ENCODE measurements around the gene PRKD1. TPM values are rescaled to one million over a fixed set of nuclear protein-coding genes. Genes with fewer than 3 reads are reported as not detected.

The PRKD1 gene
- total and polyA plus RNA-seq, 10 of the 15 experiments (the other 5 are each of a cell fraction or from before 2014, with no cell fraction given) = 0.02 to 0.56 TPM; not detected in 8

DNA sequence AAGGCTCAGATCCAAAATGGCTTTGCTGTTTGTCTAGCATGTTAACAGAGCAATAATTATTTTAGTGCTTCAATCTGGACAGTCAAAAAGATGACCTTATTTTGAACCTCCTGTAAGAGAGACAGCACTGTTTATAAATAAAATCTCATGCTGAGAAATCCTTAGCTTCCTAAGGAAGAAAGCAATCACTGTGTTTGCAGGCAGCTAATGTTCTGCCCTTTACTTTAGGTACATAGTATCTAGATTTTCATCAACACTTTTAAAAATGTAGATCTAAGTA is 105.3 kb downstream of the PRKD1 start:
- no peak overlapping the region for H3K4me3 ChIP-seq
- no peak for ATAC-seq
- TF ChIP-seq NFYA (IDR thresholded peaks at IDR 0.05; ENCODE audit: borderline replicate concordance, low read depth, low read length) (no peak), STAT1 (conservative IDR thresholded peaks at IDR 0.05) (no peak), ATF3 (IDR thresholded peaks at IDR 0.05; ENCODE audit: borderline replicate concordance, extremely low read depth, low read depth, low read length) (no peak), RAD51 (IDR thresholded peaks at IDR 0.05) (no peak), BHLHE40 (IDR thresholded peaks at IDR 0.05; ENCODE audit: borderline replicate concordance in 1 of 2, low read depth in 2 of 2, low read length in 1 of 2) (no peak), SRF (IDR thresholded peaks at IDR 0.05; ENCODE audit: low read depth in 2 of 2, low read length in 2 of 2) (no peak), KLF5 (IDR thresholded peaks at IDR 0.05; ENCODE audit: partially characterized antibody) (no peak), POU2F2 (IDR thresholded peaks at IDR 0.05; ENCODE audit: borderline replicate concordance, low read depth, low read length) (no peak), CREB1 (IDR thresholded peaks at IDR 0.05; ENCODE audit: low read depth) (no peak), BACH1 (IDR thresholded peaks at IDR 0.05; ENCODE audit: borderline replicate concordance) (no peak), TBL1XR1 (IDR thresholded peaks at IDR 0.05; ENCODE audit: low read depth, low read length) (no peak), PRDM15 (CRISPR knock-in tag; IDR thresholded peaks at IDR 0.05) (no peak), RELB (IDR thresholded peaks at IDR 0.05; ENCODE audit: low read depth) (no peak), TAF1 (IDR thresholded peaks at IDR 0.05; ENCODE audit: borderline replicate concordance, low read depth, low read length) (no peak), NFYB (IDR thresholded peaks at IDR 0.05; ENCODE audit: insufficient read depth, low read depth, low read length) (no peak), CBX3 (IDR thresholded peaks at IDR 0.05; ENCODE audit: borderline replicate concordance, low read depth) (no peak), ATF7 (IDR thresholded peaks at IDR 0.05; ENCODE audit: low read depth) (no peak)
- TF ChIP-seq, protein P1, sequence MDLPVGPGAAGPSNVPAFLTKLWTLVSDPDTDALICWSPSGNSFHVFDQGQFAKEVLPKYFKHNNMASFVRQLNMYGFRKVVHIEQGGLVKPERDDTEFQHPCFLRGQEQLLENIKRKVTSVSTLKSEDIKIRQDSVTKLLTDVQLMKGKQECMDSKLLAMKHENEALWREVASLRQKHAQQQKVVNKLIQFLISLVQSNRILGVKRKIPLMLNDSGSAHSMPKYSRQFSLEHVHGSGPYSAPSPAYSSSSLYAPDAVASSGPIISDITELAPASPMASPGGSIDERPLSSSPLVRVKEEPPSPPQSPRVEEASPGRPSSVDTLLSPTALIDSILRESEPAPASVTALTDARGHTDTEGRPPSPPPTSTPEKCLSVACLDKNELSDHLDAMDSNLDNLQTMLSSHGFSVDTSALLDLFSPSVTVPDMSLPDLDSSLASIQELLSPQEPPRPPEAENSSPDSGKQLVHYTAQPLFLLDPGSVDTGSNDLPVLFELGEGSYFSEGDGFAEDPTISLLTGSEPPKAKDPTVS (IDR thresholded peaks at IDR 0.05; ENCODE audit: low read depth, low read length) = no peak
- FAIRE-seq = no peak
- no peaks in the 10 kb centered on the region for H3K4me1 ChIP-seq (ENCODE audit: control insufficient read depth, insufficient read depth, low read length)
- RAD21 ChIA-PET (ENCODE audit: unreplicated experiment) = no interaction called here
- no peak overlapping the region for H3K27ac ChIP-seq (ENCODE audit: control insufficient read depth, insufficient read depth)
- no peak overlapping the region for H2AFZ ChIP-seq (ENCODE audit: control insufficient read depth, low read depth, low read length)
- intact Hi-C loops (cut with micrococcal nuclease; ENCODE audit: unreplicated experiment) (no loop called here), in situ Hi-C loops (cut with MboI) (no loop called here)
- no peaks in the 10 kb centered on the region for H3K27me3 ChIP-seq (replicated peaks in 1 of 2; ENCODE audit: control insufficient read depth in 2 of 2, insufficient read depth in 2 of 2, low read length in 1 of 2)
- POLR2A ChIA-PET = no interaction called here
- SMC1A ChIA-PET (ENCODE audit: uncharacterized antibody, unreplicated experiment) = no interaction called here
- no peak overlapping the region for H3K4me2 ChIP-seq (ENCODE audit: control insufficient read depth, insufficient read depth)
- CTCF ChIA-PET = no interaction called here
- no TSS peak for BruUV-seq (replicated peaks)
- DNase-seq (ENCODE audit: low read depth, low spot score) = no peak
- H3K36me3 ChIP-seq (ENCODE audit: control insufficient read depth in 2 of 2, insufficient read depth in 2 of 2, low read length in 1 of 2) = no peaks in the 10 kb centered on the region
- no peaks in the 10 kb centered on the region for H4K20me1 ChIP-seq (ENCODE audit: control insufficient read depth, insufficient read depth)
- no peaks in the 10 kb centered on the region for H3K9me3 ChIP-seq (replicated peaks; ENCODE audit: control insufficient read depth, insufficient read depth, low read length)
- H3K9ac ChIP-seq (ENCODE audit: control insufficient read depth, insufficient read depth, low read length) = no peak overlapping the region
- H3K79me2 ChIP-seq (ENCODE audit: control insufficient read depth, insufficient read depth, low read length) = no peaks in the 10 kb centered on the region
